ENCODE data around the gene ARHGEF10L. TPM values are rescaled to one million over a fixed set of nuclear protein-coding genes. Genes with fewer than 3 reads are reported as not detected.

ARHGEF10L gene
- total RNA-seq, 1 donor from 2014 or later, result 75.6 TPM

DNA sequence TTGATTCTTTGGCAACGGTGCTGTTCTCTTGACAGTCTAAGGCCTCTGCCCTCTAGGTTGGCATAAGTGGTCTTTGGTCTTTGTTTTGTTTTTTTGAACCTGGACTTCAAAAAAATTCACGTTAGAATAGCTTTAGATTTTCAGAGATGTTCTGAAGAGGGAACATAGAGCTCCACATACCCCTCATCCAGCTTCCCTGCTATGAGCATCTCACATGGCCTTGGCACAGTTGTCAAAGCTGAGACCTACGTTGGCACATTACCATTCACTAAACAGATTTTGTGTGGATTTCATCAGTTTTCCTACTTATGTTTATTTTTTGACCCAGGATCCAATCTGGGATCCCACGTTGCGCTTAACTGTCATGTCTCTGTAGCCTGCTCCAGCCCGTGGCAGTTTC lies 60.8 kb downstream of the ARHGEF10L start:
- no peak overlapping the region for H3K27ac ChIP-seq
- no peak for DNase-seq (ENCODE audit: extremely low spot score in 2 of 2)
- intact Hi-C loops (cut with DNase I), result no loop called here
- no peaks in the 10 kb centered on the region for H3K9me3 ChIP-seq
- peaks cover 10% of the 10 kb centered on the region for H3K4me1 ChIP-seq
- H3K36me3 ChIP-seq, result peaks cover 0 to 7% of the 10 kb centered on the region in 2 donors
- TF ChIP-seq POLR2A (IDR thresholded peaks at IDR 0.05) (no peak), POLR2AphosphoS5 (IDR thresholded peaks at IDR 0.05; ENCODE audit: insufficient read depth in 1 of 2, low read depth in 1 of 2) (no peak)
- TF ChIP-seq, protein P1, sequence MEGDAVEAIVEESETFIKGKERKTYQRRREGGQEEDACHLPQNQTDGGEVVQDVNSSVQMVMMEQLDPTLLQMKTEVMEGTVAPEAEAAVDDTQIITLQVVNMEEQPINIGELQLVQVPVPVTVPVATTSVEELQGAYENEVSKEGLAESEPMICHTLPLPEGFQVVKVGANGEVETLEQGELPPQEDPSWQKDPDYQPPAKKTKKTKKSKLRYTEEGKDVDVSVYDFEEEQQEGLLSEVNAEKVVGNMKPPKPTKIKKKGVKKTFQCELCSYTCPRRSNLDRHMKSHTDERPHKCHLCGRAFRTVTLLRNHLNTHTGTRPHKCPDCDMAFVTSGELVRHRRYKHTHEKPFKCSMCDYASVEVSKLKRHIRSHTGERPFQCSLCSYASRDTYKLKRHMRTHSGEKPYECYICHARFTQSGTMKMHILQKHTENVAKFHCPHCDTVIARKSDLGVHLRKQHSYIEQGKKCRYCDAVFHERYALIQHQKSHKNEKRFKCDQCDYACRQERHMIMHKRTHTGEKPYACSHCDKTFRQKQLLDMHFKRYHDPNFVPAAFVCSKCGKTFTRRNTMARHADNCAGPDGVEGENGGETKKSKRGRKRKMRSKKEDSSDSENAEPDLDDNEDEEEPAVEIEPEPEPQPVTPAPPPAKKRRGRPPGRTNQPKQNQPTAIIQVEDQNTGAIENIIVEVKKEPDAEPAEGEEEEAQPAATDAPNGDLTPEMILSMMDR (IDR thresholded peaks at IDR 0.05), result no peak
- no peak overlapping the region for H3K4me3 ChIP-seq
- no peaks in the 10 kb centered on the region for H3K27me3 ChIP-seq

DNA sequence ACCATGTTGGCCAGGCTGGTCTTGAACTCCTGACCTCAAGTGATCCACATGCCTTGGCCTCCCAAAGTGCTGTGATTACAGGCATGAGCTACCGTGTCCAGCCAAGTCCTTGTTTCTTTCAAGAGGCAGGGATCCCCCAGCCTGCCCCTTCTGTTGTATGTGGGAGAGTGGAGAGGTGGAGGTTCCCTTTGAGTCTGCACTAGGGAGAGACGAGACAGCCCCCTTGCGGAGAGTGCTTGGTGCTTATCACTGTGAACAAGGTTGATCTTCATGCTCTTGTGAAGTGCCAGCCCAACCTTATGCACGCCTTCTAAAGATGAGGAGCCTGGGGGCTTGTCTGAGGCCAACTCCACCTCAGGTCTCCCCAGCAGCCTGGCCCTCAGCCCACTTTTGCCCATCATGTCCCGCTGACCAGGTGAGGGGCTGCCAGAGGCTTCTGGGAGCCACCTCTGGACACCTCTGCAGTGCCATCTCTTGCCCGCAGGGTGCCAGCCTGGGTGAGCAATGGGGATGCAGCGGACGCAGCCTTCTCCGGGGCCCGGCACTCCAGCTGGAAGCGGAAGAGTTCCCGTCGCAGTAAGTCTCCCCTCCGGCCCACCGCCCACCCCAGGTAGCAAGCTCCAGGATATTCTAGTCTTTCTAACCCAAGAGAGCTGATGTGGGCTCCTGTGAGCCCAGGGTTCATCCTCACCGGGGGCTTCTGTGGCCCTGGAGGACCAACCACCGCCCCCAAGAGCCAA lies 62.3 kb downstream of the ARHGEF10L start:
- TF ChIP-seq POLR2A (IDR thresholded peaks at IDR 0.05) (no peak), POLR2AphosphoS5 (IDR thresholded peaks at IDR 0.05; ENCODE audit: insufficient read depth in 1 of 2, low read depth in 1 of 2) (no peak)
- TF ChIP-seq, protein P1 (IDR thresholded peaks at IDR 0.05), result no peak
- no peak for DNase-seq (ENCODE audit: extremely low spot score in 2 of 2)
- no peak overlapping the region for H3K4me3 ChIP-seq

DNA sequence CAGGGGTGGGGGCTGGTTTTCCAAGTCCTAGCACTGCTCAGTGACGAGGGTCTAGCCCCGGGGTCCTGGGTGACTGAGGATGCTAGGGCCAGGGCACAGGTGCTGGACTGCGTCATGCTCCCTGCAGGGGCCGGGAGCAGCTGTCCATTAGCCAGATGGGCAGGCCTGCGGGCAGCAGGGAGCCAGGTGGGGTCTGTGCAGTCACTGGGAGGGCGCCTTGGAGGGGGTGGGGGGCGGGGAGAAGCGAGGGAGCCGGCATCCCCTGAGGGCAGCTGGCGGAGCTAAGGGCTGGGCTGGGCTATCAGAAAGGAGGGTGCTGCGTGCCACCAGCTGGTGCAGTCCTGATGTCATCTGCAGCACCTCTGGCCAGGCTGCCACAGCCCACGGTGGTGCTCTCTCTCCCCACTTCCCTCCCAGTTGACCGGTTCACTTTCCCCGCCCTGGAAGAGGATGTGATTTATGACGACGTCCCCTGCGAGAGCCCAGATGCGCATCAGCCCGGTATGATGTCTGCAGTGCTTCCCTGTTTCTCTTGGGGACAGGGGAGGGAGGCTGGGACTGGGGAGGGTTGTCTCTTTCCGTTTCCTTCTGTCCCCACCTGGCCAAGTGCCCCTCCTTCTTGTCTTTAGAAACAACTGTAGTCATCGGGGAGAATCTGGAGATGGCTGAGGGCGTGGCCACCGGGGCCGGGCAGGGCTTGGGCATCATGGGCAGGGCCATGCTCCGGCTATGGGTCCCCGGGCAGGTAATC lies 63.8 kb downstream of the ARHGEF10L start:
- H3K4me3 ChIP-seq, result no peak overlapping the region
- H3K36me3 ChIP-seq, result peaks cover 0 to 7% of the 10 kb centered on the region in 2 donors
- intact Hi-C loops (cut with DNase I), result no loop called here
- peak overlapping the region; percentile 69 for H3K27ac ChIP-seq
- DNase-seq (ENCODE audit: extremely low spot score in 2 of 2), result no peak
- no peaks in the 10 kb centered on the region for H3K9me3 ChIP-seq
- no peaks in the 10 kb centered on the region for H3K27me3 ChIP-seq
- peaks cover 7% of the 10 kb centered on the region for H3K4me1 ChIP-seq
- TF ChIP-seq POLR2AphosphoS5 (IDR thresholded peaks at IDR 0.05; ENCODE audit: insufficient read depth in 1 of 2, low read depth in 1 of 2), result no peak
- TF ChIP-seq, protein P1 (IDR thresholded peaks at IDR 0.05), result no peak
- TF ChIP-seq POLR2A (IDR thresholded peaks at IDR 0.05), result no peak

More for the DNA sequence above, 62.3 kb downstream of the ARHGEF10L start:
- Histone ChIP-seq H3K36me3 (peaks cover 0 to 7% of the 10 kb centered on the region in 2 donors), H3K4me1 (peaks cover 9% of the 10 kb centered on the region), H3K27me3 (no peaks in the 10 kb centered on the region), H3K9me3 (no peaks in the 10 kb centered on the region), H3K27ac (no peak overlapping the region)
- intact Hi-C loops (cut with DNase I), result no loop called here

DNA sequence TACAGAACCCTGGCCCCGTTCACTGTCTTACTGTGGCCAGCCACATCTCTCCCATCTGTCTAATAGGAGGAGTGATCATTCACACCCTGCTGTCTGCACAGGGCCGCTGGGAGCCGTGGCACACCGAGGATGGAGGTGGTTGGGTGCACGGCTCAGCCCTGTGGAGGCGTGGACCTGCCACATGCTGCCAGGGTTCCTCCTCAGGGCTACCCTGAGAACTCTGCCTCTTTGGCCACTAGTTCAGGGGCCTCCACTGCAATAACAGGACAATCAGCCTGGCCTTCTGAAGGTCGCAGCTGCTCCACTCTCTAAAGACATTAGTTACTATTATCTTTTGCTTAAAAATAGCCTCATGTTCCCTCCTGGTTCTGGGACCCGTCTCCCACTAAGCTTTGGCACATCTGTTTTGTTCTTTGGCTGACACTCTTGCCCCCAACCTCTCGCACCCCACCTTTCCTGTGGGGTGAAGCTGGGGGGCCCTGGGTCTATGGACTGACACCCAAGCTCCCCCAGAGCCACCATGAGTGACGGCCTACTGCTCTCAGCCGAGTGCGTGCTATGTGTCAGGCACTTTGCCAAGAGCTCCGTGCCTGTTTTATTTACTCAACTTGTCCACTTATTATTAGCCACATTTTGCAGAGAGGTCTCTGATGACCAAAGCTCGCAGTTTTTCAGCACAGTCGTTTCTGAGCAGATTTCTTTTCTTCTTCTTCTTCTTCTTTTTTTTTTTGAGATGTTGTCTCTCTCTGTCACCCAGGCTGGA lies 66.3 kb downstream of the ARHGEF10L start:
- TF ChIP-seq POLR2AphosphoS5 (IDR thresholded peaks at IDR 0.05; ENCODE audit: insufficient read depth in 1 of 2, low read depth in 1 of 2) (no peak), POLR2A (IDR thresholded peaks at IDR 0.05) (no peak)
- TF ChIP-seq, protein P1 (IDR thresholded peaks at IDR 0.05), result no peak
- Histone ChIP-seq H3K27me3 (no peaks in the 10 kb centered on the region), H3K36me3 (peaks cover 0 to 7% of the 10 kb centered on the region in 2 donors), H3K4me1 (peaks cover 7% of the 10 kb centered on the region), H3K9me3 (no peaks in the 10 kb centered on the region), H3K27ac (peak overlapping the region; percentile 69), H3K4me3 (no peak overlapping the region)
- DNase-seq (ENCODE audit: extremely low spot score in 2 of 2), result no peak
- intact Hi-C loops (cut with DNase I), result no loop called here

Measured in vagina (tissue), 2 donors.